ENCODE results near the gene NOX3. TPM values are rescaled to one million over a fixed set of nuclear protein-coding genes. Genes with fewer than 3 reads are reported as not detected.

NOX3 gene
- total RNA-seq, 2 experiments from 2014 or later = not detected

GRCh38 chr6:155487371-155488130, 31.9 kb upstream of the NOX3 start:
- Histone ChIP-seq H3K27me3 (ENCODE audit: control insufficient read depth in 1 of 2, insufficient read depth in 2 of 2, low read length in 2 of 2) (no peaks in the 10 kb centered on the region), H3K9me3 (ENCODE audit: control insufficient read depth in 1 of 2, insufficient read depth in 1 of 2, low read length in 2 of 2) (no peaks in the 10 kb centered on the region), H3K4me1 (ENCODE audit: insufficient read depth, low read length) (no peaks in the 10 kb centered on the region), H3K36me3 (ENCODE audit: insufficient read depth, low read length) (no peaks in the 10 kb centered on the region), H3K27ac (ENCODE audit: low read depth in 1 of 2, low read length in 2 of 2) (no peak overlapping the region), H3K4me3 (ENCODE audit: low read length) (no peak overlapping the region)
- Mint-ChIP-seq H3K27me3 (no peaks in the 10 kb centered on the region), H3K4me3 (no peak overlapping the region), H3K36me3 (ENCODE audit: low read depth) (no peaks in the 10 kb centered on the region), H3K4me1 (ENCODE audit: low read depth) (no peaks in the 10 kb centered on the region), H3K27ac (no peak overlapping the region), H3K9me3 (no peaks in the 10 kb centered on the region)
- TF ChIP-seq CTCF (IDR thresholded peaks at IDR 0.05) = no peak
- CTCF ChIA-PET = no interaction called here
- DNase-seq = no peak
- POLR2A ChIA-PET = interaction anchor here (0.6 kb wide), 1 partner anchor 487 kb away, joined by 3 read pairs; no protein-coding TSS in a partner anchor
- no peak for ATAC-seq (ENCODE audit: poor library complexity)
- intact Hi-C loops (cut with DNase I, micrococcal nuclease) = no loop called here

GRCh38 chr6:155486721-155487294, 31.2 kb upstream of the NOX3 start:
- ChIA-PET CTCF (no interaction called here), POLR2A (interaction anchor here (0.6 kb wide), 1 partner anchor 488 kb away, joined by 3 read pairs; no protein-coding TSS in a partner anchor)
- Histone ChIP-seq H3K9me3 (ENCODE audit: control insufficient read depth in 1 of 2, insufficient read depth in 1 of 2, low read length in 2 of 2) (no peaks in the 10 kb centered on the region), H3K4me3 (ENCODE audit: low read length) (no peak overlapping the region), H3K36me3 (ENCODE audit: insufficient read depth, low read length) (no peaks in the 10 kb centered on the region), H3K4me1 (ENCODE audit: insufficient read depth, low read length) (no peaks in the 10 kb centered on the region), H3K27ac (ENCODE audit: low read depth in 1 of 2, low read length in 2 of 2) (no peak overlapping the region), H3K27me3 (ENCODE audit: control insufficient read depth in 1 of 2, insufficient read depth in 2 of 2, low read length in 2 of 2) (no peaks in the 10 kb centered on the region)
- Mint-ChIP-seq H3K4me1 (ENCODE audit: low read depth) (no peaks in the 10 kb centered on the region), H3K4me3 (no peak overlapping the region), H3K9me3 (no peaks in the 10 kb centered on the region), H3K27me3 (no peaks in the 10 kb centered on the region), H3K36me3 (ENCODE audit: low read depth) (no peaks in the 10 kb centered on the region), H3K27ac (no peak overlapping the region)
- intact Hi-C loops (cut with DNase I, micrococcal nuclease) = no loop called here
- DNase-seq (no peak), ATAC-seq (ENCODE audit: poor library complexity) (no peak)
- TF ChIP-seq CTCF (IDR thresholded peaks at IDR 0.05) = no peak

- ATAC-seq (ENCODE audit: poor library complexity) (no peak), DNase-seq (no peak)
- Mint-ChIP-seq H3K27ac (no peak overlapping the region), H3K27me3 (no peaks in the 10 kb centered on the region), H3K36me3 (ENCODE audit: low read depth) (no peaks in the 10 kb centered on the region), H3K4me3 (no peak overlapping the region), H3K4me1 (ENCODE audit: low read depth) (no peaks in the 10 kb centered on the region), H3K9me3 (no peaks in the 10 kb centered on the region)
- POLR2A ChIA-PET = no interaction called here
- no peaks in the 10 kb centered on the region for H3K36me3 ChIP-seq (ENCODE audit: insufficient read depth, low read length)
- no peak overlapping the region for H3K4me3 ChIP-seq (ENCODE audit: low read length)
- H3K27ac ChIP-seq (ENCODE audit: low read depth in 1 of 2, low read length in 2 of 2) = no peak overlapping the region
- no peaks in the 10 kb centered on the region for H3K27me3 ChIP-seq (ENCODE audit: control insufficient read depth in 1 of 2, insufficient read depth in 2 of 2, low read length in 2 of 2)
- H3K4me1 ChIP-seq (ENCODE audit: insufficient read depth, low read length) = no peaks in the 10 kb centered on the region
- H3K9me3 ChIP-seq (ENCODE audit: control insufficient read depth in 1 of 2, insufficient read depth in 1 of 2, low read length in 2 of 2) = no peaks in the 10 kb centered on the region
- TF ChIP-seq CTCF (IDR thresholded peaks at IDR 0.05) = no peak
- intact Hi-C loops (cut with DNase I, micrococcal nuclease) = no loop called here
- CTCF ChIA-PET = no interaction called here
Measured at GRCh38 chr6:155485756-155486155, 30.1 kb upstream of the NOX3 start.

All from CD4-positive, alpha-beta T cell (primary cell).